GM06990 (cell line): Measurements from ENCODE around the gene CHST13.
A peak's percentile ranks its signal among the peaks of the same experiment; 100 is the strongest.

Experiments used
- DNase-seq: peaks from one replicate; pipeline ENCODE4 v3.0.0-alpha.2; 2011; ENCODE audit not compliant: insufficient read length; ENCODE audit errors: extremely low read depth
- H3K27me3 ChIP-seq: replicated peaks from 2 replicates; pipeline ENCODE4 v1.6.0; 2011; ENCODE audit warnings: low read length; ENCODE audit not compliant: control insufficient read depth, insufficient read depth
- H3K36me3 ChIP-seq: 2 replicates; pipeline ENCODE4 v1.5.1; 2011; ENCODE audit warnings: low read length; ENCODE audit not compliant: control insufficient read depth, insufficient read depth
- H3K4me3 ChIP-seq: replicated peaks from 2 replicates; pipeline ENCODE4 v1.5.1; 2011; ENCODE audit warnings: low read depth, mild to moderate bottlenecking, control low read depth, low read length
- CTCF ChIP-seq: IDR thresholded peaks from 2 replicates; pipeline ENCODE4 v1.5.1; 2011; ENCODE audit warnings: low read length, control low read depth, mild to moderate bottlenecking, inconsistent platforms; ENCODE audit not compliant: insufficient read depth, poor library complexity, severe bottlenecking

CHST13 gene

DNA sequence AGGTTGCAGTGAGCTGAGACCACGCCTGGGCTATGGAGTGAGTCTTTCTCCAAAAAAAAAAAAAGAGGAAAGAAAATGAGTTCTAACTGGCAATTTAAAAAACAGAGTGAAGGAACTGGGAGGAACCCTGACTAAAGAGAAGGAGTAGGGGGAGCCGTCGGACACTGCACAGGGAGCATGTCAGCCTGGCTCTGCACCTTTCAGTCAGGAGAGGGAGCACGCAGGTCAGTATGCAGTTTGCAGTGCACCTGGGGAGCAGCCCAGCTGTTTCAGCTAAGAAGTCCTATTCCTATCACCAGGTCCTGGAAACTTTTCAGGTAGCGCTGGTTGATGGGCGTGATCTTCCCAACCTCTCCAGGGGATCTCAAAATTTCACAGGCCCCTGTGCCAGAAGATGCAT is 33.3 kb upstream of the CHST13 start:
- H3K36me3 ChIP-seq: no peaks in the 10 kb centered on the region

GRCh38 chr3:126491221-126492013 is 32.5 kb upstream of the CHST13 start:
- no peak for DNase-seq
- Histone ChIP-seq H3K4me3 (no peak overlapping the region), H3K36me3 (no peaks in the 10 kb centered on the region), H3K27me3 (peaks cover 3% of the 10 kb centered on the region)
- TF ChIP-seq CTCF: no peak

More for the DNA sequence above, 33.3 kb upstream of the CHST13 start:
- Histone ChIP-seq H3K4me3 (no peak overlapping the region), H3K27me3 (peaks cover 3% of the 10 kb centered on the region)
- TF ChIP-seq CTCF: no peak
- DNase-seq: no peak

- Histone ChIP-seq H3K4me3 (no peak overlapping the region), H3K27me3 (peaks cover 3% of the 10 kb centered on the region), H3K36me3 (no peaks in the 10 kb centered on the region)
- no peak for DNase-seq
- no peak for TF ChIP-seq CTCF
Measured at GRCh38 chr3:126493051-126493450, 30.9 kb upstream of the CHST13 start.

DNA sequence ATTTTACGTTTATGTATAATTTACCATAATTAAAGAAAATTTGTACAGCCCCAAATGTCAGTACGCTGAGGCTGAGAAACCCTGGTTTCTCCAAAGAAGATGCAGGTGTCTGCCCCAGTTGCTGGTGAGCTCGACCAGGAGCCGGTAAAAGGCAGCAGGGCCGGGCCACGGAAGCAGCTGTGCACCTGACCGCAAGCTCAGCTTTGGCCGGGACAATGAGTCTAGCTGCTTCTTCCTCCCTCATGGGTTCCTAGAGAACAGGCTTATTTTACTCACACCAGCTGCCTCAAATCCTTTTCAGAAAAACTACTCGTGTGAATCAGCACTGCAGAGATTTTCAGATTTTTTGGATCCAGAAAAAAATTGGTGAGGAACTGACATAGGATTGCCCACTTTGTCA is 30.2 kb upstream of the CHST13 start:
- Histone ChIP-seq H3K4me3 (no peak overlapping the region), H3K27me3 (peaks cover 3% of the 10 kb centered on the region), H3K36me3 (no peaks in the 10 kb centered on the region)
- peak; percentile 26 for DNase-seq
- no peak for TF ChIP-seq CTCF

DNA sequence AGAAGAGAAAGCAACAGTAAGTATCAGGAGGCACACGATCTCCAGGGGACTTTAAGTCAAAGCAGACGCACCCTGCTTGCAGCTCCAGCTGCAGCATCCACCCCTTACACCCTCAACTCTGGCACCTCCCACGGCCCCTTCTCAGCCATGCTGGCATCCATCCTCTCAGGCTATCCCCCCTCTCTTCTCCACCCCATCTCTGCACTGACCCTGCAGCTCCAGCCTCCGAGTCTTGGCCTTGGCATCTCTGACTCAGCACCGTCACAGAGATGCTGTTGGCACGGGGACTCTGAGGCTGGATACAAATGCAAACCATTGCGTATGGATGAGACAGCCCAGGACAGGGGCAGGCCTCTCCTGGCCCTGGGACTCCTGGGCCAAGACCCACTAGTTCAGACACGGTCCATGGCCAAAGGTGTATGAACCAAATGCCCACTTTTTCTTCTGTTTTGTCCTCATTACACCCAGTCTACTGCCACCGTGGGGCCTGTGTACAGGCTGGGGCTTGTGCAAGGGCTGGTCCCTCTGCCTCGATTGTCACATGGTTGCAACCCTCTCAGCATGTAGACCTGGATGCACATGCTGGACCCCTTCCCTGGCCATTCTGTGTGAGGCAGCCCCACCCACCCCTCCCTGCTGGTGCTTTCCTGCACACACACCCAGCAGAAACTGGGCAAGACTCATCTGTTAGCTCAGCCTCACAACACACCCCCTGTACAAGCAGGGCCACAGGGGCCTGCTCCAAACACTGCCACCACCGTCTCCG is 29.6 kb upstream of the CHST13 start:
- TF ChIP-seq CTCF: no peak
- Histone ChIP-seq H3K27me3 (peaks cover 3% of the 10 kb centered on the region), H3K4me3 (no peak overlapping the region), H3K36me3 (no peaks in the 10 kb centered on the region)
- DNase-seq: no peak
